Prostate gland (tissue), 2 donors: ENCODE measurements around the gene CWC25. TPM values are rescaled to one million over a fixed set of nuclear protein-coding genes. Genes with fewer than 3 reads are reported as not detected.

Source experiments
- DNase-seq: peaks from one replicate; pipeline ENCODE4 v3.0.0-alpha.2; 2019; ENCODE audit warnings: low spot score
- H3K27ac ChIP-seq, 2 donors: fragments of 200-600 bp; sonication (generic); 2 replicates each; pipeline ENCODE4 v1.5.1; 2017 to 2019
- H3K27me3 ChIP-seq: fragments of 200-600 bp; sonication (generic); replicated peaks from 2 replicates; pipeline ENCODE4 v1.5.1; 2019; ENCODE audit not compliant: insufficient read depth
- H3K36me3 ChIP-seq, 2 donors: fragments of 200-600 bp; sonication (generic); 1 replicate in 1 of 2; 2 replicates in 1 of 2; pipeline versions ENCODE4 v1.5.1 to v1.8.1; 2017 to 2019
- H3K4me1 ChIP-seq: fragments of 200-600 bp; sonication (generic); replicated peaks from 2 replicates; pipeline ENCODE4 v1.5.1; 2019
- H3K4me3 ChIP-seq, 2 donors: fragments of 200-600 bp; sonication (generic); 2 replicates each; pipeline ENCODE4 v1.5.1; 2017 to 2019
- H3K9me3 ChIP-seq: fragments of 200-600 bp; sonication (generic); 2 replicates; pipeline ENCODE4 v1.5.1; 2017
- POLR2A ChIP-seq: fragments of 450-650 bp; IDR thresholded peaks from one replicate; pipeline ENCODE4 v1.6.1; 2016; ENCODE audit warnings: antibody characterized with exemption, mild to moderate bottlenecking
- POLR2AphosphoS5 ChIP-seq: sonication (generic); formaldehyde crosslinking; IDR thresholded peaks from one replicate; pipeline ENCODE4 v1.6.1; 2017; ENCODE audit warnings: antibody characterized with exemption
- WGBS: methylation state at CpG from one replicate; pipeline ENCODE4 v1.1.5; 2018; 5-methylcytosine and 5-hydroxymethylcytosine counted together
- intact Hi-C: fragments of 100-400 bp; cut with DNase I; formaldehyde crosslinking; loops from one replicate; pipeline ENCODE4 v1.14.2; 2022
- total RNA-seq, 2 donors: library from RNA; depleted of rRNA; stranded (reverse); fragments of >200 nt; gene quantifications; one replicate each; pipeline ENCODE4 v1.1.0, GENCODE V29; 2016
- TF ChIP-seq, protein P1 (sequence below), 4 experiments: fragments of 200-600 bp in 2 of 4; fragments of 450-650 bp in 2 of 4; sonication (generic) in 2 of 4; IDR thresholded peaks; 1 replicate in 3 of 4; 2 replicates in 1 of 4; pipeline ENCODE4 v1.5.1; 2016 to 2019; ENCODE audit warnings: antibody characterized with exemption in 4 of 4, mild to moderate bottlenecking in 2 of 4, moderate library complexity in 2 of 4

CWC25 gene
- total RNA-seq, 2 donors from 2014 or later = 21.9 to 23.3 TPM

GRCh38 chr17:38867968-38868816 lies 43.1 kb upstream of the CWC25 start:
- intact Hi-C loops = loop anchor here (5.0 kb wide), 1 partner anchor 284 kb away; the partner anchor contains the start of gene PLXDC1
- TF ChIP-seq POLR2AphosphoS5 (no peak), POLR2A (no peak)
- TF ChIP-seq, protein P1, sequence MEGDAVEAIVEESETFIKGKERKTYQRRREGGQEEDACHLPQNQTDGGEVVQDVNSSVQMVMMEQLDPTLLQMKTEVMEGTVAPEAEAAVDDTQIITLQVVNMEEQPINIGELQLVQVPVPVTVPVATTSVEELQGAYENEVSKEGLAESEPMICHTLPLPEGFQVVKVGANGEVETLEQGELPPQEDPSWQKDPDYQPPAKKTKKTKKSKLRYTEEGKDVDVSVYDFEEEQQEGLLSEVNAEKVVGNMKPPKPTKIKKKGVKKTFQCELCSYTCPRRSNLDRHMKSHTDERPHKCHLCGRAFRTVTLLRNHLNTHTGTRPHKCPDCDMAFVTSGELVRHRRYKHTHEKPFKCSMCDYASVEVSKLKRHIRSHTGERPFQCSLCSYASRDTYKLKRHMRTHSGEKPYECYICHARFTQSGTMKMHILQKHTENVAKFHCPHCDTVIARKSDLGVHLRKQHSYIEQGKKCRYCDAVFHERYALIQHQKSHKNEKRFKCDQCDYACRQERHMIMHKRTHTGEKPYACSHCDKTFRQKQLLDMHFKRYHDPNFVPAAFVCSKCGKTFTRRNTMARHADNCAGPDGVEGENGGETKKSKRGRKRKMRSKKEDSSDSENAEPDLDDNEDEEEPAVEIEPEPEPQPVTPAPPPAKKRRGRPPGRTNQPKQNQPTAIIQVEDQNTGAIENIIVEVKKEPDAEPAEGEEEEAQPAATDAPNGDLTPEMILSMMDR (IDR thresholded peaks at IDR 0.05) = no peak

DNA sequence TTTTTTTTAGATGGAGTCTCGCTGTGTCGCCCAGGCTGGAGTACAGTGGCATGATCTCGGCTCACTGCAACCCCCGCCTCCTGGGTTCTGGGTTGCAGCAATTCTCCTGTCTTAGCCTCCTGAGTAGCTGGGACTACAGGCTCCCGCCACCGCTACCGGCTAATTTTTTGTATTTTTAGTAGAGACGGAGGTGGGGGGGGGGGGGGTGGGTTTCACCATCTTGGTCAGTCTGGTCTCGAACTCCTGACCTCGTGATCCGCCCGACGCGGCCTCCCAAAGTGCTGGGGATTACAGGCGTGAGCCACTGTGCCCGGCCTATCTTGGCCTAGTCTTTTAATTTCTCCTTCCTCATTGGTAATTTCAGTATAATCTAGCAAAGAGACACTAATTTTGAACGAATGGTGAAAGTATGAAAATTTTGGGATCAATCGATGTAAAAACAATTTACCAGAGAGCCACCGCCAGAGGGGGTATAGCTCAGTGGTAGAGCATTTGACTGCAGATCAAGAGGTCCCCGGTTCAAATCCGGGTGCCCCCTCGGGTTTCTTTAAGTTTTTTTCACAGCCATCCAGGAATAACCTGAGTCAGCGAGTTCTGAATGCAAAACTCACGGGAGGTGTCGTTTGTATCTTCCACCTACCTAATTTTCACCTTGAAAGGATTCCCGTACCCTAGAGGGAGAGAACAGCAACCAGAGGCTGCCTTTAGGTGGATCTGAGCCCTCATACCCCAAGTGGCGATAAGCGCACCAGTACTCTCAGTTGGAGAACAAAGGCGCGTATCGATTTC lies 42.3 kb upstream of the CWC25 start:
- TF ChIP-seq POLR2A (no peak), POLR2AphosphoS5 (peak; percentile 27)
- TF ChIP-seq, protein P1 (IDR thresholded peaks at IDR 0.05) = peak in 2 of 4 experiments; percentile 29 to 50
- no peaks in the 10 kb centered on the region for H3K9me3 ChIP-seq
- H3K36me3 ChIP-seq = no peaks in the 10 kb centered on the region
- H3K4me3 ChIP-seq = peak overlapping the region in 1 of 2 donors; percentile 93
- no peaks in the 10 kb centered on the region for H3K27me3 ChIP-seq
- H3K4me1 ChIP-seq = peaks cover 6% of the 10 kb centered on the region
- WGBS = 35% methylated on average over 31 of the region's 31 CpGs
- intact Hi-C loops = loop anchor here (5.0 kb wide), 1 partner anchor 285 kb away; the partner anchor contains the start of gene PLXDC1
- DNase-seq = no peak
- H3K27ac ChIP-seq = peak overlapping the region; percentile 97

More at GRCh38 chr17:38867968-38868816, 43.1 kb upstream of the CWC25 start:
- peak overlapping the region; percentile 84 to 93 for H3K4me3 ChIP-seq
- no peaks in the 10 kb centered on the region for H3K36me3 ChIP-seq
- no peak for DNase-seq
- H3K27ac ChIP-seq = peak overlapping the region; percentile 97
- no peaks in the 10 kb centered on the region for H3K9me3 ChIP-seq
- H3K4me1 ChIP-seq = peaks cover 10% of the 10 kb centered on the region
- WGBS = 36% methylated on average over 25 of the region's 25 CpGs
- no peaks in the 10 kb centered on the region for H3K27me3 ChIP-seq

DNA sequence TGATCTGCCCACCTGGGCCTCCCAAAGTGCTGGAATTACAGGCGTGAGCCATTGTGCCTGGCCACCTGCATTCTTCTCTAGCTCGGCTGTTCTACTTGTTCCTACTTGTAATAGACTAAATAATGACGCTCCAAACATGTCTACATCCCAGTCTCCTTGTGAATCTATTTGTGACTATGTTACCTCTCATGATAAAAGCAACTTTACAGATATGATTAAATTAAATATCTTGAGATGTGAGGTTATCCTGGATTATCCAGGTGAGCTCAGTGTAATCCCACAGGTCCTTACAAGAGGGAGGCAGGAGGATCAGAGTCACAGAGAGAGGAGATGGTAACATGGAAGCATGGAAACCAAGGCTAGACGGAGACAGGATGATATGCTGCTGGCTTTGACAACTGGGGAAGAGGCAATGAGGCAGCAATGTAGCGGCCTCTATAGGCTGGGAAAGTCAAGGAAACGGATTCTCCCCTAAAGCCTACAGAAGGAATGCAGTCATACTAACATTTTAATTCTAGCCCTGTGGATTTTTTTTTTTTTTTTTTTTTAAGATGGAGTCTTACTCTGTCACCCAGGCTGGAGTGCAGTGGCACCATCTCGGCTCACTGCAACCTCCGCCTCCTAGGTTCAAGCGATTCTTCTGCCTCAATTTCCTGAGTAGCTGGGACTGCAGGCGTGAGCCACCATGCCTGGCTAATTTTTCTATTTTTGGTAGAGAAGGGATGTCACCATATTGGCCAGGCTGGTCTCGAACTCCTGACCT lies 39.7 kb upstream of the CWC25 start:
- Histone ChIP-seq H3K27ac (no peak overlapping the region), H3K4me3 (no peak overlapping the region), H3K36me3 (no peaks in the 10 kb centered on the region), H3K4me1 (no peaks in the 10 kb centered on the region), H3K27me3 (no peaks in the 10 kb centered on the region), H3K9me3 (no peaks in the 10 kb centered on the region)
- DNase-seq = no peak
- TF ChIP-seq POLR2A (no peak), POLR2AphosphoS5 (no peak)
- TF ChIP-seq, protein P1 (IDR thresholded peaks at IDR 0.05) = no peak
- intact Hi-C loops = loop anchor here (5.0 kb wide), 1 partner anchor 287 kb away; the partner anchor contains the start of gene PLXDC1
- WGBS = 57% methylated on average over 11 of the region's 11 CpGs

GRCh38 chr17:38861399-38861843 lies 36.3 kb upstream of the CWC25 start:
- WGBS = 25% methylated on average over 8 of the region's 8 CpGs
- TF ChIP-seq POLR2AphosphoS5 = no peak
- TF ChIP-seq, protein P1 (IDR thresholded peaks at IDR 0.05) = no peak
- TF ChIP-seq POLR2A = no peak
- Histone ChIP-seq H3K4me3 (no peak overlapping the region), H3K27me3 (no peaks in the 10 kb centered on the region), H3K4me1 (no peaks in the 10 kb centered on the region), H3K36me3 (no peaks in the 10 kb centered on the region), H3K27ac (no peak overlapping the region), H3K9me3 (no peaks in the 10 kb centered on the region)
- DNase-seq = no peak
- intact Hi-C loops = no loop called here
